Neural cell (in vitro differentiated cells): ENCODE data around the gene POLR1A. TPM values are rescaled to one million over a fixed set of nuclear protein-coding genes. Genes with fewer than 3 reads are reported as not detected.

ENCODE experiments used
- H2AFZ ChIP-seq: fragments of 200-600, 300-800 bp; sonication (generic), shearing (Covaris generic); 2 replicates; pipeline ENCODE4 v1.6.0; 2014; ENCODE audit warnings: low read depth, mild to moderate bottlenecking, antibody characterized with exemption, low read length, moderate library complexity
- H3F3A ChIP-seq: fragments of 200-600 bp; shearing (Covaris generic); 2 replicates; pipeline ENCODE4 v1.6.1; 2016; ENCODE audit warnings: mild to moderate bottlenecking, moderate library complexity, mixed read lengths, antibody characterized with exemption, low read length; ENCODE audit not compliant: insufficient read depth, poor library complexity, severe bottlenecking
- H3K27ac ChIP-seq: fragments of 200-600, 300-800 bp; sonication (generic), shearing (Covaris generic); 2 replicates; pipeline ENCODE4 v1.5.1; 2014; ENCODE audit warnings: mild to moderate bottlenecking, low read length, moderate library complexity
- H3K27me3 ChIP-seq: fragments of 300-800, 200-600 bp; sonication (generic), shearing (Covaris generic); 2 replicates; pipeline ENCODE4 v1.6.0; 2014; ENCODE audit warnings: mild to moderate bottlenecking, low read depth, low read length, moderate library complexity; ENCODE audit not compliant: insufficient read depth
- H3K36me3 ChIP-seq: fragments of 300-800, 200-600 bp; sonication (generic), shearing (Covaris generic); 2 replicates; pipeline ENCODE4 v1.5.1; 2014; ENCODE audit warnings: mild to moderate bottlenecking, antibody characterized with exemption, low read length, moderate library complexity; ENCODE audit not compliant: insufficient read depth
- H3K4me2 ChIP-seq: fragments of 300-800, 200-600 bp; sonication (generic), shearing (Covaris generic); 2 replicates; pipeline ENCODE4 v1.6.0; 2014; ENCODE audit warnings: mild to moderate bottlenecking, low read length
- H3K4me3 ChIP-seq: fragments of 300-800, 200-600 bp; sonication (generic), shearing (Covaris generic); 2 replicates; pipeline ENCODE4 v1.5.1; 2014; ENCODE audit warnings: mild to moderate bottlenecking, low read length, moderate library complexity
- H3K79me2 ChIP-seq: fragments of 200-600 bp; shearing (Covaris generic); replicated peaks from 2 replicates; pipeline ENCODE4 v1.6.0; 2014; ENCODE audit warnings: mild to moderate bottlenecking, low read length, moderate library complexity; ENCODE audit not compliant: insufficient read depth
- H3K9ac ChIP-seq: fragments of 300-800, 200-600 bp; sonication (generic), shearing (Covaris generic); 2 replicates; pipeline ENCODE4 v1.6.1; 2016; ENCODE audit warnings: mild to moderate bottlenecking, low read length, mixed read lengths
- H3K9me2 ChIP-seq: fragments of 200-600 bp; shearing (Covaris generic); 2 replicates; pipeline ENCODE4 v1.6.1; 2016; ENCODE audit warnings: mild to moderate bottlenecking, low read length, mixed read lengths; ENCODE audit not compliant: insufficient read depth
- H3K9me3 ChIP-seq: fragments of 200-600, 300-800 bp; sonication (generic), shearing (Covaris generic); 2 replicates; pipeline ENCODE4 v1.6.1; 2016; ENCODE audit warnings: mild to moderate bottlenecking, mixed run types, low read length, moderate library complexity, mixed read lengths
- H4K20me1 ChIP-seq: fragments of 200-600 bp; shearing (Covaris generic); 2 replicates; pipeline ENCODE4 v1.6.1; 2016; ENCODE audit warnings: mild to moderate bottlenecking, mixed run types; ENCODE audit not compliant: insufficient read depth
- CTCF ChIP-seq: fragments of 450-650 bp; IDR thresholded peaks from 2 replicates; pipeline ENCODE4 v1.5.1; 2014; ENCODE audit warnings: antibody characterized with exemption, mild to moderate bottlenecking, moderate library complexity; ENCODE audit not compliant: poor library complexity, severe bottlenecking
- EP300 ChIP-seq: fragments of 450-650 bp; conservative IDR thresholded peaks from 2 replicates; pipeline ENCODE4 v1.6.1; 2014; ENCODE audit warnings: antibody characterized with exemption, mild to moderate bottlenecking, moderate library complexity; ENCODE audit not compliant: poor library complexity, severe bottlenecking
- EZH2 ChIP-seq: fragments of 200-600, 300-800 bp; shearing (Covaris generic), sonication (generic); IDR thresholded peaks from 2 replicates; pipeline ENCODE4 v1.6.1; 2014; ENCODE audit warnings: antibody characterized with exemption, low read length, borderline replicate concordance, mild to moderate bottlenecking; ENCODE audit not compliant: insufficient read depth, poor library complexity, severe bottlenecking
- MXI1 ChIP-seq: fragments of 450-650 bp; conservative IDR thresholded peaks from 2 replicates; pipeline ENCODE4 v1.6.1; 2014; ENCODE audit warnings: antibody characterized with exemption, mild to moderate bottlenecking; ENCODE audit not compliant: poor library complexity, severe bottlenecking
- POLR2AphosphoS5 ChIP-seq: IDR thresholded peaks from 2 replicates; pipeline ENCODE4 v1.6.1; 2012
- RAD21 ChIP-seq: fragments of 450-650 bp; conservative IDR thresholded peaks from 2 replicates; pipeline ENCODE4 v1.6.1; 2014; ENCODE audit warnings: antibody characterized with exemption, mild to moderate bottlenecking, moderate library complexity
- REST ChIP-seq: IDR thresholded peaks from 2 replicates; pipeline ENCODE4 v1.6.1; 2012; ENCODE audit warnings: borderline replicate concordance
- SMC3 ChIP-seq: fragments of 450-650 bp; conservative IDR thresholded peaks from 2 replicates; pipeline ENCODE4 v1.6.1; 2014; ENCODE audit warnings: antibody characterized with exemption, mild to moderate bottlenecking, moderate library complexity; ENCODE audit not compliant: poor library complexity
- TAF1 ChIP-seq: IDR thresholded peaks from 2 replicates; pipeline ENCODE4 v1.6.1; 2012; ENCODE audit warnings: low read depth
- polyA plus RNA-seq: library from polyadenylated mRNA; depleted of rRNA; stranded (reverse); fragments of >200 nt; gene quantifications from 2 replicates; pipeline ENCODE4 v1.2.3, GENCODE V29; 2014

The POLR1A gene
- polyA plus RNA-seq, 1 donor from 2014 or later: 5.4 TPM

DNA sequence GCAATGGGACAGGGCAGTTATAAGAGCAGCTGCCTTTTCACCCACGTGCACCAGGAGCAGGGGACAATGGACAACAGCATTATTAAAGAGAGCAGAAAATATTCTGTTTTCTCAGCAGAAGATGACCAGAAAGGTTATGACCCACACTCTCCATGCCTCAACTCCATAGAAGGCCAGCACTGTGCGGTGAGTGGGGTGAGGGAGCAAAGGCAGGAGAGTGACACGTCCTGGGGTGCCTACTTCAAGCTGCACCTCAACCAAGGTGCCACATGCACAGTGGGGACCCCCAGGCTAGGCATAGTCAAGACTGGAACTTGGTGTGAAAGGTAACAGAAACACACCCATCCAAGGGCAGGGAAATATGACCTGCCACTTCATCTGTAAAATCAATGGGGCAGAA lies 50.4 kb downstream of the POLR1A start:
- TF ChIP-seq POLR2AphosphoS5 (no peak), TAF1 (no peak), MXI1 (no peak), RAD21 (no peak), REST (no peak), EZH2 (no peak), CTCF (no peak), EP300 (no peak), SMC3 (no peak)
- Histone ChIP-seq H3K9ac (no peak overlapping the region), H3K79me2 (no peaks in the 10 kb centered on the region), H3K27me3 (no peaks in the 10 kb centered on the region), H3K4me2 (no peak overlapping the region), H3F3A (no peaks in the 10 kb centered on the region), H3K9me3 (no peaks in the 10 kb centered on the region), H2AFZ (no peak overlapping the region), H3K27ac (no peak overlapping the region), H3K36me3 (no peaks in the 10 kb centered on the region), H4K20me1 (no peaks in the 10 kb centered on the region), H3K9me2 (no peaks in the 10 kb centered on the region), H3K4me3 (no peak overlapping the region)

DNA sequence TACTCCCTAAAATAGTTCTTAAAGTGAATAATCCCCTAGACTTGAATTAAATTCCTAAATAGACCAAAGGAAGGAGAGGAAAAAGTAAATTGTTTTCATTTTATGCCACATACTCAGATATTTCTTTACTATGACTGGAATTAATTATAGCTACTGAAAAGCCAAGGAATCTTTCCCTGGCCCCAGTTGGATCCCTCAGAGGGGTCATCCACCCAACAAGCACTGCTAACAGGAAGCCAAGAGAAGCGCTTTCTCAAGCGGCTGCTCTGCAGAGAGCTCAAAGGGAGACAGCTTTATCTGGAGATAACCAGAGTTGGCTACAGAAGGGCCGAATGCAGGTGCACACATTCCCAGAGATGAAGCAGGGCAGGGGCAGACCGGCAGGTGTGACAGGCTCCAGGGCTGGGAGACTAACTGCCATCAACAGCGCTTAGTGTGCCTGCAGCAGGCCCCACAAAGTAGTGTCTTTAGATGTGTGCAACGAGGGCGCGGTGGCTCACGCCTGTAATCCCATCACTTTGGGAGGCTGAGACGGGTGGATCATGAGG lies 51.1 kb downstream of the POLR1A start:
- no peaks in the 10 kb centered on the region for H3K36me3 ChIP-seq
- H2AFZ ChIP-seq: no peak overlapping the region
- H3K9me3 ChIP-seq: no peaks in the 10 kb centered on the region
- no peak overlapping the region for H3K27ac ChIP-seq
- H3K27me3 ChIP-seq: no peaks in the 10 kb centered on the region
- no peaks in the 10 kb centered on the region for H3K9me2 ChIP-seq
- no peak overlapping the region for H3K4me2 ChIP-seq
- TF ChIP-seq REST (no peak), MXI1 (no peak), EZH2 (no peak), CTCF (no peak), TAF1 (no peak), RAD21 (no peak), EP300 (no peak), POLR2AphosphoS5 (no peak), SMC3 (no peak)
- no peak overlapping the region for H3K9ac ChIP-seq
- no peaks in the 10 kb centered on the region for H3F3A ChIP-seq
- no peaks in the 10 kb centered on the region for H4K20me1 ChIP-seq
- no peaks in the 10 kb centered on the region for H3K79me2 ChIP-seq
- H3K4me3 ChIP-seq: no peak overlapping the region
